GM21717 (cell line): ENCODE results near the gene LCN12.

Experiments used
- ATAC-seq: cut with Tn5 transposase; IDR thresholded peaks from one replicate; pipeline ENCODE4 v1.9.1; 2021; ENCODE audit warnings: mild to moderate bottlenecking, moderate library complexity; ENCODE audit not compliant: unreplicated experiment

Gene LCN12

DNA sequence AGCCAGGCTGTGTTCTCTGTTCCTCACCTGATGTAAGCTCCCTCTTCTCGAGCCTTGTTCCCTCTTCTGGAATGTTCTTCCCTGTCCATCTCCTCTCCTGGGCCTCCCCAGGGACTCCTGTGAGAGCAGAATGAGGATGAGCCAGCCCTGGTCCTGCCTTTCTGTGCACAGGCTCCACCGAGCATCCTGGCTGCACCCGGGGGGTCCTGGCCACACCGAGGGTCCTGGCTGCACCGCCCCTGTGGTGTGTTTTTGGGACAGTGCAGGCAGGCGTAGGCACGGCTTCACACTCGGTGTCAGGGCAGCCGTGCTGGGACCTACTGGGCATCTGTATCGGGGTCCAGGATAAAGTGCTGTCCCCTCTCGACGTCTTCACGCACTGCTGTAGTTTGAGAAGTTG lies 25.3 kb upstream of the LCN12 start:
- no peak for ATAC-seq

DNA sequence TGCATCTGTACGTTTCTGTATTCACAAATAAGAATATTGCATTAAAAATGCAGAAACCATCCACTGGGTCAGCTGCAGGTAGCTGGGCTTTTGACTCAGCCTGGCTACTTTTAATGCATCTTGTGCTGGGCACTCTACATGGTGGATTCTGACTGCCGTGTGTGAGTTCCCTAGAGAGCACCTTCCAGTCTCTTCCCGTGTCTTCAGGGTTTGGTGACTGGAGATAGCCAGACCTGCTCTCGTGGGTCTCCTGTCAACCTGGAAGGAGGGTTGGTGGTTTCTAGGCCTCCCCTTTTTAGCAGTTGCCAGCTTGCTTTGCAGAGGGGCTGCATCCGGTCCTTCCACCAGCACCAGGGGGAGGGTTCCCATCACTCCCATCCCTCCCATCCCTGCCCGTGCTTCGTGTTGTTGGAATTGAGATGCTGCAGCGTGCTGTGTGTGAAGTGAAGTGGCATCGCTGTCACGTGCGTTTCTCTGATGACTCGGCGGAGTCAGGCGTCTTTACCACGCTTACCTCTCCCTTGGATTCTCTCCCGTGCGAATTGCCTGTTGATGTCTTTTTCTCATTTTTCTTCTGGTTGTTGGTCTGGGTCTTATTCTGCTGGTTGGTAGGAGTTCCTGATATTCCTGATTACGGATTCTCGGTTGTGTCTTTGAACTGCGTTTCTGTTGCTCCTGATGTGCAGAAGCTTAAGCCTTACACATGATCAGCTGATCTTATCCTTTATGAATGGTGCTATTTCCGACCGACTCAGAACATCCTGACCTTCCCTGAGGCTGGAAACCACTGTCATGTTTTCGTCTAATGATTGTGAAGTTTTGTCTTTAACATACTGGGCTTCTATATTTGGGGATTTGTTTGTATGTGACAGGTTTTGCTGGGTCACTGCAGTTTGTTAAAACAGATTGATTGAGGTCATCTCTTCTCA lies 24.5 kb upstream of the LCN12 start:
- ATAC-seq = no peak

DNA sequence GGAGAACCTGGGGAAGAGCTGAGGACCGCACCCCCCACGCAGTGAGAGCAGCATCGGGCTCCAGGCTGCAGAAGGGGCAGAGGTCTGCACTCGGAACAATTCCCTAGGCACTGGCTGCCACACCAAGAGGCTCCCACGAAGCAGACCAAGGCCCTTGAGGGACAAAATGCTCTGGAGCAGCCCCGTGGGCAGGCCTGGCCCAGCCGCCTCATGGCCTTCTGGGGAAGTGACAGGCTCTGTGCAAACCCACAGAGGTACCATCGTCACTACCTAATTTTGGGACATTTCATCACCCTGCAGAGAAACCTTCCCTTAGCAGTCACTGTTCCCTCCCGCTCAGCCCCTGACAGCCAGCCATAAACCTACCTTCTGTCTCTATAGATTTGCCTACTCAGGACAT lies 23.5 kb upstream of the LCN12 start:
- ATAC-seq = no peak

DNA sequence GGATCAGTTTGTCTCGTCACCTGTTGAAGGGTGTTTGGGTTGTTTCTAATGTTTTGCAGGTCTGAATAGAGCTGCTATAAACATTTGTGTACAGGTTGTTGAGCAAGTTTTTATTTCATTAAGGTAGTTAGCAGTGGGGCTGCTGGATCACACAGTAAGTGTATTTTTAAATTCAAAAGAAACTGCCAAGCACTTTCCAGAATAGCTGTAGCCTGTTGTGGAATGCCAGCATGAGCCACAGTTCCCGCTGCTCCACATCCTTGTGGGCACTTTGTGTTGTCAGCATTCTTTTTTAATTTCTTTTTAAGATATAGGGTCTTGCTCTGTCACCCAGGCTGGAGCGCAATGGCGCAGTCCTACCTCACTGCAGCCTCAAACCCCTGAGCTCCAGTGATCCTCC lies 22.1 kb upstream of the LCN12 start:
- ATAC-seq = no peak

DNA sequence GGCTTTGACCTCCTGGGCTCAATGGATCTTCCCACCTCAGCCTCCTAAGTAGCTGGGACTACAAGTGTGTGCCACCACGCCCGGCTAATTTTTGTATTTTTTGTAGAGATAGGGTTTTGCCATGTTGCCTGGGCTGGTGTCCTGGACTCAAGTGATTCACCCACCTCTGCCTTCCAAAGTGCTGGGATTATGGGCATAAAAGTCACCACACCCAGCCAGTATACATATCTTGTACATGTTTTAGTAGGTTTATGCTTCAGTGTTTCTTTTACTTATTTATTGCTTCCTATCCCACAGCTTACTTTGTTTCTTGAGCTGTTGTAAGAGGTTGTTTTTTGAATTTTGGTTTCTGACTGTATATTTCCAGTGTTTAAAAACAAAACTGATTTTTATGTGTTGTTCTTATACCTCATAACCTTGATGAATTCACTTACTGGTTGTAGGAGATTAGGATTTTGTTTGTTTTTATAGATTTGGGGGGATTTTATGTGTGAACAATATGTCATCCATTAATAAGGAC lies 20.4 kb upstream of the LCN12 start:
- ATAC-seq = no peak

DNA sequence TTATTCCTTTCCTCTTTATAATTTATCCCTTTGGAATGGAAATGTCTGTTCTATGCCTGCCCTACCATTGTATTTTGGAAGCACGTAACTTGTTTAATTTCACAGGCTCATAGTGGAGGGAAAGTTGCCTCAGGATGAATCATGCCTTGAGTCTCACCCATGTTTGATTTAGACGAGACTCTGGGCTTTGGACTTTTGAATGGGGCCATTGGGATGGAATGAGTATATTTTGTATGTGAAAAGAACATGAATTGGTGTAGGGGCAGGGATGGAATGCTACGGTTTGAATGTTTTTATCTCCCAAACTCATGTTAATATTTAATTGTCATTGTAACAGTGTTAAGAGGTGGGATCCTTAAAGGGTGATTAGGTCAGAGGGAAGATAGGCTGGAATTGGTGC lies 17.8 kb upstream of the LCN12 start:
- ATAC-seq = no peak

DNA sequence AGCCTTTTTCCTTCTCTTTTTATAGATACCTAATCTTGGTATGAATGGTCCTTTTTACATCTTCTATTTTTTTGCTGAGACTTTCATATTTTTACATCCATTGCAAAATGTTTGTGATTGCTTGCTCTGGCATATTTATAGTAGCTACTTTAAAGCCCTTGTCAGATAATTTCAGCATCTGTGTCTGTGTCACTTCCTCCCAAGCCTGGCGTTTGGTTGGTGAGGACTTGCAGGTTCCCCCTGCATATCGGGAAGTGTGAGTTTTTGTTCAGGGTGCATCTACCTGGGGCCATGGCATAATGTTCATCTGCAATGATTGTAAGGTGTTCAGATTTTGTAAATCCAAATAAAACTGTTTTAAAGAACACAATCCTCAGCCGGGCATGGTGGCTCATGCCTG lies 16.4 kb upstream of the LCN12 start:
- no peak for ATAC-seq

DNA sequence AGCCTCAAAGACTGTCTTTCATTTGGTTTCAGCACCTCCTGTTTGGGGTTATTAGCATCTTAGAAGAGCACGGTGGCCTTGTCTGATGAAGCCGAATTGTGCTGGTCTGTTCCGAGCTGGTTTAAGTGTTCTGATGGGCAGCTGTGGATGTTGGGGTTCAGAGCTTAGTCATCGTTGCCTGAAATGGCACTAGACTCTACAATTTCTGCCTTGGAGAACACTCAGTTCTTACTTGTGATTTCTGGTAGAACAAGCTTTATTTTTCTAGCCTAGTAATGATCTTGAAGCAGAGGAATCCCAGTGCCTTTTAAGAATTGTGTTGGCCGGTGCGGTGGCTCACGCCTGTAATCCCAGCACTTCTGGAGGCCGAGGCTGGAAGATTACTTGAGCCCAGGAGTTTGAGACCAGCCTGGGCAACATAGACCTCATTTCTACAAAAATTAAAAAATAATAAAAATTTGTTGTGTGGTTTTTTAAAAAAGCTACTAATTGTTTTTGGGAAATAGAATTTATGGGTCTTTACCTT lies 15.4 kb upstream of the LCN12 start:
- no peak for ATAC-seq

DNA sequence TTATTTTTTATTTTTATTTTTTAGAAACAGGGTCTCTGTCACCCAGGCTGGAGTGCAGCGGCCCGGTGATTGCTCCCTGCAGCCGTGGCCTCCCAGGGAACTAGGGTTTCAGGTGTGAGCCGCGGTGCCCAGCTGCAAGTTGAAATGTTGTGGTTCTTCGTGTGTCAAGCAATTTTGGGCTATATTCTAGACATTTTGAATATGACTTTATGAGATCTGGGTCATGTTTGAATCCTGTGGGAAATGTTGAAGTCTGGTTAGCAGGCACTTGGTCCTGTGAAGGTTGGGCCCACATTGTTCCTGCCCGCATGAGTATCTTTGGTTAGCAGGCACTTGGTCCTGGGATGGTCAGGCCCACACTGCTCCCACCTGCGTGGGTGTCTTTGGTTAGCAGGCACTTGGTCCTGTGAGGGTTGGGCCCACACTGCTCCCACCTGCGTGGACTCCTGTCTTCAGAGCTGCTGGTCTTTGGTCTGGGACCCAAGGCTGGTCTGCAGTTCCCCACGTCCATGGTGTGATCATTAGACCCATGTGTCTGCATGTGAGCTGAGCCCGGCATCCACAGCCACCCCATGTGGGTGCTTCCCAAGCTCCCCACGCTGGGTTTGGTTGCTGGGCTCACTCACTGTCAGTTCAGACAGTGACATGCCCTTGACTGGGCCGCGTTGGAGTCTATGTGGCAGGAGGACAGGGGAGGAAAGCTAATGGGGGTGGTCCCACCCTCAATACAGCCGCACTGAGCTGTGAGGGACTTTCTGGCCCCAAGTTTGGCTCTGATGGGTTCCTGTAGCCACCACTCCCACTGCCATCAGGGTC lies 14.7 kb upstream of the LCN12 start:
- ATAC-seq = no peak

DNA sequence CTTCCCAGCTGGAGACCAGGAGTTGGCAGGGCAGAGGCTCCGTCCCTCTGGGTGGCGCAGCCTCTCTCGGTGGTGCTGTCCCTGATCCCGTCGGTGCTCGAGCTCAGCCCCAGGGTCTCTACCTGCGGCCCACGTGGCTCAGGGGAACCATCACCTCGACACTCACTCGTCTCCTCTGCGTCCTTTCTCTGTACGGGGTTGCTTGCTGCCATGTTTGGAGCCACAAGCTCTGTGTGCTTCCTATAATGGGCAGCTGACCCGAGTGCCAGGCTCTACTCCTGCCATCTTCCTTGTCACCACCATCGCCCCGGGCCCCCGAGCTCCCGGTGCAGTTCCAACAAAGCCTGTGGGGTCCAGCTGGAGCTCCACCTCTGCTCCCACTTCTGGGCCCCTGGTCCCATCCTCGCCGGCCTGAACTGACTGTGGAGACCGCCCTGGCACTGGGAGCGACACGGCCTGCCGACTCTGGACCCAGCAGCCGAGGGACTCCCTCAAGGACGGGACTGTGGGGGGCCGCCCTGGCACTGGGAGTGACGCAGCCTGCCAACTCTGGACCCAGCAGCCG lies 12.6 kb upstream of the LCN12 start:
- ATAC-seq = no peak

DNA sequence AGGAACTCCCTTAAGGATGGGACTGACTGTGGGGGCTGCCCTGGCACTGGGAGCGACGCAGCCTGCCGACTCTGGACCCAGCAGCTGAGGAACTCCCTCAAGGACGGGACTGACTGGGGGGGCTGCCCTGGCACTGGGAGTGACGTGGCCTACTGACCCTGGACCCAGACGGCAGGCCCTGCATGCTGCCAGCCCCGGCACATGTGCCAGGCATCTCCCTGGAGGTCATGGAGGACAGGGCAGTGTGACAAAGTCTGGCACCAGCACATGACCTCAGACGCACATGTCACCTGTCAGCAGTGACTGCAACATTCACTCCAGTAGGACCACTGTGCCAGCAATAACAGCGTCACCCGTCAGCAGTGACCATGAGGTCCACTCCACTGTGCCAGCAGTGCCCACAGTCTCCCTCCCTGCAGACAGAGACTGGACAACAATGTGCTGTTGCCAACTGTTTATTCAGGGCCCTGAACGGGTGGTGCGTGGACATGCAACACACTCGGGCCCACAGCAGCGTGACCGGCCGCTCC lies 12.0 kb upstream of the LCN12 start:
- no peak for ATAC-seq

DNA sequence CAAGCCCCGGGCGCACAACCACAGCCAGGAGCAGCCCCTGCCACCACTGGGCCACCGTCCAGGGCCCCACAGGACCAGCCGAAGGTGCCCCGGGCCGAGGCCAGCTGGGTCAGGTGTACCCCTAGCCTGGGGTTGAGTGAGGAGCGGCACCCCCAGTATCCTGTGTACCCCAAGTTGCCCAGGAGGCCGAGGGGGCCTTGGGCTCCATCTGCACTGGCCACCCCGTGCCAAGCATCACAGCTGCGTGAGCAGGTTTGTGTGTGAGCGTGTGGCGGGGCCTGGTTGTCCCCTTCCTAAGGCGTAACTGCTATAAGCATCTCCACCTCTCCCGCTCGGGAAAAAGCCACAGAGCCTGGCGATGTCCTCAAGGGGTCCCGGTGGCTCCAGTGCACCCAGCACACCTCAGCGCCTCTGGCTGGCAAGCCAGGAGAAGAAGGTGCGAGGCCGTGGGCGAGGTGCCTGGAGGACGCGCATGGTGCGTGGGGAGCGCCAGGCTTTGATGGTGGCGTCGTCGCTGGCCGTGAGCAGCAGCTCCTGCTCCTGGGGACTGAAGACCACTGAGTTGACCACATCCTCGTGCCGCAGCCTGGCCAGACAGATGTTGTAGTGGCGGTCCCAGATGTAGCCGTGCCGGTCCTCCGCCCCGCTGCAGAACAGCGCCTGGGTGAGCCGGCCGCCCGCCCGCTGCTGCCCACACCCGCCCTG lies 11.4 kb upstream of the LCN12 start:
- ATAC-seq = no peak

DNA sequence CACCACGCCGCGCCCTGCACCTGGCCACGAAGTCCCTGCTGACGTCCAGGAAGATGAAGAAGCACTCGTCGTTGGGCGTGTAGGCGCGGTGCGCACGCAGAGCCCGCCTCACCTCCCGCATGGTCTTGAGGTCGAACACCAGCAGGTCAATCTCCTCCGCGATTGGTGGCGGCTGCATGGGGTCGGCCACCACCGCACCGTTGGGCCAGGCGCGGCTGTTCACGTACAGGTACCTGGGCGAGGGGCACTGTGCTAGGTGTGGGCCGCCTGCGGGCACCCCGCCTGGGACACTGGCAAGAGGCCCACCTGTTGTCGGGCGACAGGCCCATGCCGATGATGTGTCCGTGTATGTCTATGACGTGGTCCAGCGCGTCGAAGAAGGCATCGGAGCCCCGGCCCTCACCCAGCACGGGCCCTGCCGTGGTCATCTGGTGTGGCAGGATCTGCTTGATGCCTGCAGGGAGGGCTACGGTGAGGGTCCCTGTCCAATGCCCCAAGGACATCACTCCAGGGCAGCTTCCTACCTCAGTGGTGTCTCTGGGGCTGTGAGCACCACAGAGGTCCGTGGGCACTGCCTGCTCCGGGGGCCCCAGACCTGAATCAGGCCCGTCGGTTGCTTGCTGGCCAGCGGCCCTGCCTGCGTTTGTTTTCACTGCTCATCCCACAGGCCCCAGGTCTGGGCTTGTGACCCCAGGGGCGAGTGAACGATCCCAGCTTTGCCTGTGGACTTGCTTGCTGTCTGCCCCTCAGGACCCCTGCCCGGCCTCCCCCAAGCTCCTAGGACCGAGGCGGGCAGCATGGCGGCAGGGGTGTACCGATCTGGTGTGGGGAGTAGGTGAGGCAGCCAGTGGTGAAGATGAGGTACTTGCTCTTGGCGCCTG lies 10.6 kb upstream of the LCN12 start:
- ATAC-seq = no peak

DNA sequence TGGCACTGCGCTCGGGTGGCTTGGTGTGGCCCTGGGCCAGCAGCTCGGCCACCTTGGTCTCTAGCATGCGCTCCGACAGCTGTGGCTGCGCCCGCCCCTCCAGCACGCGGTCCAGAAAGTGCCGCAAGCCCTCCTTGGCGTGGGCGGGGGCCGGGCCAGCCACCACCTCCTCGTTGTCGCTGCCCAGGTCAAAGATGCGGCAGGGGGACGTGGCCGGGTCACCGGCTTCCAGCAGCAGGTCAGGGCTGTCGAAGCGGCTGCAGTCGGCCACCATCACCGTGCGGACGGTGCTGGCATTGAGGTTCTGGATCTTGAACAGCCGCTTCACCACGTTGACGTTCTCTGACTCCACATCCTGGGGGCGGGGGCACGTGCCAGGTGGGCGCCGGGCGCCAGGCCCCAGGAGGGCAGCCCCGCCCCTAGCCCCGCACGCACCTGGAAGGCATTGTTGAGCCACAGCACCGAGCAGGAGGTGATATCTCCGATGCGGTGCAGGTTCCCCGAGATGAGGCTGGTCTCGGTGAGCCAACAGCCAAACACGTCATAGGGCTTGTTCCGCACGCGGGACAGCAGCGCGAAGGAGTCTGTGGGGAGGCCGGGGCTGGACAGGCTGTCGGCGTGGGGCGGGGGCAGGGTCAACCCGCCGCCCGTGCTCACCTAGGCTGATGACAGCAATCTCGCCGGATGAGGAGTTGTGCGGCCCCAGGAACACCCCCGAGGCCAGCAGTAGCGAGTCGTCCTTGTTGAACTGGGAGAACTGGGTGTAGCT lies 9.8 kb upstream of the LCN12 start:
- ATAC-seq = no peak

DNA sequence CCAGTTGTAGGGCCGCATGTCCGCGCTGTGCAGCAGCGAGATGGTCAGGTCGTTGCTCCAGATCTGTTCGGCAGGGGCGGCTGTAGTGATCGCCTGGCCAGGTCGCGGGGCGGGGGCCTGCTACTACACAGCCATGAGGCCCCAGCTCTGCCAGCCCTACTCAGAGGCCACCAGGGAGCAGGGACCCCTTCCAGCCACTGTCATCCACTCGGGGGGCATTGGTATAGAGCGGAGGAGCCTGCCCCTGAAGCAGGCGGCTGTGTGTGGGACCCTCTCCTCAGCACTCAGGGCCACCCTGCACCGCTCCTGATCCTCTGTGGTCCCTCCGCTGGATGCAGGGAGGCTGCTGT lies 9.2 kb upstream of the LCN12 start:
- no peak for ATAC-seq

DNA sequence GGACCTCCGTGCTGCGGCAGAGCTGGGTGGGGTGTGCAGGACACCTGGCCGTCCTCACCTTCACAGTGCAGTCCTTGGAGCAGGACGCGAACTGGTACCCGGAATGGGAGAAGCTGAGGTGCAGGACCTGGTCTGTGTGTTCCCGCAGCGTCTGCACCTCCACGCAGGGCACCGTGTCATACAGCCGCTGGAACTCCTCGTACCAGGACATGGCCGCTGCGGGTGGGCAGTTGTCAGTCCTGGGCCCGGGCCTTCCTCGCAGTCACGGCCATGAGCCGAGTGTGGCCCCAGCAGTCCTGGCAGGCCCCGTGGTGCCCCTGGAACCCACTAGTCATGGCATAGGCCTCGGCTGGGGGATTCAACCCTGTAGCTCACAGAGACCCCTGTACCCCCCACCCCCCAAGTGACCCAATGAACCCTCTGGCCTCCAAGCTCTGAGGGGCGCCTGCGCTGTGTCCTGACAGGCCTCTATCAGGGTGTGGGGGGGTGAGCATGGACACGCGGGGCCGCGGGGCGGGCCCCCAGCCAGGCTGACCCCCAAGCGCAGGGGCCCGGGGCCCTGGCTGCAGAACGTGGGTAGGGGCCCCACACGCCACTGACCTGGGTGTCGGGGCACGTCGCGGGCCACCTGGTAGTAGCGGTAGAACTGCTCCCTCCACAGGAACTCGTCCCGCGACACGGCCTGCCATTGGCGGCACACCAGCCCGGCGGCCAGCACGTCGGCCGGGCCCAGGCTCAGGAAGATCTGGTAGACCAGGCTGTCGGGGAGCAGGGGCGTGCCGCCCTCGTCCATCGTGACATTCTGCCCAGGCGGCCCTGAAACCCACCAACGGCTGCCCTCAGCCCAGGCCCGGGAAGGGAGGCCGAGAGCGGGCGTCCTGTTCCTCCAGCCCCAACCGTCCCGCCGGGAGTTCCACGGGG lies 8.5 kb upstream of the LCN12 start:
- ATAC-seq = no peak

DNA sequence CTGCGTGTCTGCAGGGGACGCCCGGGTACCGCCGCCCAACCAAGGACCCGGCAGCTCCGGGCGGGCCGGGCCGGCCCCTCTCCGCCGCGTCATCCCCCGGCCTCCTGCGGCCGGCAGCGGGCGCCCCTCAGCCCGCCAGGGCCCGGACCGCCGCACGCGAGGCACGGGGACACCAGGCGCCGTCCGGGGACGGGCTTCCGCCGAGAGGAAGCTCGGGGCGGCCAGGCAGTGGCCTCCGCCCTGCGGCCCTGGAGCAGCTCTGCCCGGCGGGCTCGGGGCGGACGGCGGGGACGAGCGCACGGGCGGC lies 7.9 kb upstream of the LCN12 start:
- ATAC-seq = peak; percentile 17
